SK-N-SH (cell line): Measurements from ENCODE around the gene ZEB2. TPM values are rescaled to one million over a fixed set of nuclear protein-coding genes. Genes with fewer than 3 reads are reported as not detected.

Source experiments
- CTCF ChIA-PET: fragments of 300-600, 350-600 bp; formaldehyde crosslinking; extraction: SDS; loops from one replicate; lab custom pipeline; 2021; lab: Yijun Ruan, JAX
- POLR2A ChIA-PET: fragments of 350-600 bp; sonication (Branson Sonifier 250); formaldehyde crosslinking; extraction: SDS; loops from one replicate; lab custom pipeline; 2020; ENCODE audit warnings: antibody characterized with exemption, inconsistent platforms; lab: Yijun Ruan, JAX
- DNase-seq: peaks from one replicate; pipeline ENCODE4 v3.0.0; 2012
- H2AFZ ChIP-seq: fragments of 200-600 bp; sonication (generic); 2 replicates; pipeline ENCODE4 v1.8.1; 2016; ENCODE audit warnings: antibody characterized with exemption, mild to moderate bottlenecking, low read depth
- H3F3A ChIP-seq: fragments of 200-600 bp; sonication (generic); replicated peaks from 2 replicates; pipeline ENCODE3; 2016; ENCODE audit warnings: antibody characterized with exemption, mild to moderate bottlenecking; ENCODE audit not compliant: insufficient read depth
- H3K27ac ChIP-seq, 2 experiments: fragments of 200-500 bp in 1 of 2; fragments of 200-600 bp in 1 of 2; sonication (Bioruptor generic) in 1 of 2; sonication (generic), shearing (Covaris generic) in 1 of 2; 2 replicates each; pipeline versions ENCODE4 v1.5.1 to v1.6.1; 2014 to 2016; ENCODE audit warnings: low read depth in 2 of 2, inconsistent platforms in 1 of 2, low read length in 1 of 2, mild to moderate bottlenecking in 1 of 2, mixed read lengths in 1 of 2
- H3K27me3 ChIP-seq: fragments of 200-600 bp; sonication (generic), shearing (Covaris generic); 2 replicates; pipeline ENCODE4 v1.6.1; 2016; ENCODE audit warnings: mixed run types; ENCODE audit not compliant: insufficient read depth
- H3K36me3 ChIP-seq, 2 experiments: fragments of 200-500 bp in 1 of 2; fragments of 200-600 bp in 1 of 2; sonication (Bioruptor generic) in 1 of 2; sonication (generic) in 1 of 2; replicated peaks in 1 of 2; 2 replicates each; pipeline versions ENCODE3 to v1.5.1; 2014 to 2016; ENCODE audit warnings: low read length in 1 of 2, mild to moderate bottlenecking in 1 of 2; ENCODE audit not compliant: insufficient read depth in 2 of 2, control insufficient read depth in 1 of 2
- H3K4me1 ChIP-seq, 2 experiments: fragments of 200-500 bp in 1 of 2; fragments of 200-600 bp in 1 of 2; sonication (Bioruptor generic) in 1 of 2; sonication (generic), shearing (Covaris generic) in 1 of 2; 2 replicates each; pipeline versions ENCODE4 v1.5.1 to v1.6.1; 2014 to 2016; ENCODE audit warnings: low read depth in 1 of 2, low read length in 1 of 2, mixed run types in 1 of 2; ENCODE audit not compliant: insufficient read depth in 2 of 2, control insufficient read depth in 1 of 2
- H3K4me2 ChIP-seq: fragments of 200-600 bp; sonication (generic), shearing (Covaris generic); 2 replicates; pipeline ENCODE4 v1.6.1; 2017; ENCODE audit warnings: mixed run types
- H3K4me3 ChIP-seq, 2 experiments: fragments of 200-500 bp in 1 of 2; fragments of 200-600 bp in 1 of 2; sonication (Bioruptor generic) in 1 of 2; sonication (generic), shearing (Covaris generic) in 1 of 2; 2 replicates each; pipeline versions ENCODE4 v1.5.1 to v1.8.1; 2014 to 2016; ENCODE audit warnings: low read depth in 2 of 2, inconsistent platforms in 1 of 2, low read length in 1 of 2, mild to moderate bottlenecking in 1 of 2, mixed read lengths in 1 of 2, moderate library complexity in 1 of 2
- H3K79me2 ChIP-seq: fragments of 200-600 bp; sonication (generic); 2 replicates; pipeline ENCODE4 v1.8.1; 2017; ENCODE audit warnings: mild to moderate bottlenecking; ENCODE audit not compliant: insufficient read depth
- H3K9ac ChIP-seq: fragments of 200-600 bp; sonication (generic); 2 replicates; pipeline ENCODE4 v1.6.1; 2017; ENCODE audit warnings: mixed run types
- H3K9me2 ChIP-seq: fragments of 200-600 bp; sonication (generic); 2 replicates; pipeline ENCODE4 v1.6.1; 2017; ENCODE audit warnings: mixed run types
- H3K9me3 ChIP-seq: fragments of 200-600 bp; sonication (generic); 2 replicates; pipeline ENCODE4 v1.6.1; 2017; ENCODE audit warnings: mixed run types, mild to moderate bottlenecking, moderate library complexity
- H4K20me1 ChIP-seq: fragments of 200-600 bp; sonication (generic); 2 replicates; pipeline ENCODE4 v1.6.1; 2017; ENCODE audit warnings: mild to moderate bottlenecking, mixed run types; ENCODE audit not compliant: insufficient read depth
- GABPA ChIP-seq: IDR thresholded peaks from 2 replicates; pipeline ENCODE4 v1.4.0; 2012; ENCODE audit warnings: low read depth, mild to moderate bottlenecking
- GATA2 ChIP-seq: sonication (generic); formaldehyde crosslinking; IDR thresholded peaks from 2 replicates; pipeline ENCODE4 v1.5.0; 2020; ENCODE audit warnings: mild to moderate bottlenecking, missing genetic modification reagents
- MAX ChIP-seq: IDR thresholded peaks from 2 replicates; pipeline ENCODE4 v1.4.0; 2012; ENCODE audit warnings: low read depth
- MXI1 ChIP-seq: IDR thresholded peaks from 2 replicates; pipeline ENCODE4 v1.6.1; 2012; ENCODE audit warnings: mild to moderate bottlenecking, low read depth, low read length, improper control_type of control experiment
- NRF1 ChIP-seq: IDR thresholded peaks from 2 replicates; pipeline ENCODE4 v1.6.1; 2012; ENCODE audit warnings: low read depth, mild to moderate bottlenecking, low read length
- PBX3 ChIP-seq: IDR thresholded peaks from 2 replicates; pipeline ENCODE4; 2012
- POLR2AphosphoS5 ChIP-seq: IDR thresholded peaks from 2 replicates; pipeline ENCODE4 v1.6.1; 2012; ENCODE audit warnings: low read depth, low read length
- REST ChIP-seq: IDR thresholded peaks from 2 replicates; pipeline ENCODE4 v1.6.1; 2012; ENCODE audit warnings: mild to moderate bottlenecking, low read depth, low read length, moderate library complexity
- USF1 ChIP-seq: IDR thresholded peaks from 2 replicates; pipeline ENCODE4 v1.4.0; 2012; ENCODE audit warnings: low read depth, borderline replicate concordance
- WGBS: methylation state at CpG from one replicate; pipeline ENCODE4 v1.1.6; 2017; ENCODE audit warnings: low lambda C conversion rate; 5-methylcytosine and 5-hydroxymethylcytosine counted together
- polyA plus RNA-seq, 3 experiments: library from polyadenylated mRNA; depleted of rRNA; stranded (reverse); fragments of >200 nt; gene quantifications; 2 replicates each; pipeline ENCODE4 v1.2.3, GENCODE V29; 2012

Gene ZEB2
- polyA plus RNA-seq, 1 of the 3 experiments (the other 2 are of a cell fraction): 16.3 TPM

GRCh38 chr2:144524118-144525009, 4.4 kb upstream of the ZEB2 start:
- Histone ChIP-seq H3K4me1 (peaks cover 15 to 17% of the 10 kb centered on the region in 2 experiments; a peak in 3 of 4 replicates), H2AFZ (peak overlapping the region; percentile 97), H3K9me2 (no peaks in the 10 kb centered on the region), H3K4me2 (peak overlapping the region; percentile 92), H3K9ac (peak overlapping the region; percentile 66), H3K27me3 (no peaks in the 10 kb centered on the region), H3K79me2 (peaks cover 4% of the 10 kb centered on the region), H3K36me3 (no peaks in the 10 kb centered on the region), H3K27ac (peak overlapping the region; percentile 77 to 87), H3K9me3 (no peaks in the 10 kb centered on the region), H3K4me3 (peak overlapping the region; percentile 67 to 70), H3F3A (peaks cover 22% of the 10 kb centered on the region), H4K20me1 (no peaks in the 10 kb centered on the region)
- ChIA-PET CTCF (interaction anchor here (0.6 to 1.2 kb wide), 3 partner anchors 58 to 798 kb away, joined by 3 read pairs; no protein-coding TSS in a partner anchor), POLR2A (interaction anchor here (0.6 to 1.2 kb wide), 4 partner anchors 165 to 1228 kb away, joined by 3 to 5 read pairs (median 4); no protein-coding TSS in a partner anchor)
- DNase-seq: peak; percentile 88
- WGBS: 8% methylated on average over 47 of the region's 58 CpGs
- TF ChIP-seq GATA2 (CRISPR knock-in tag) (no peak), MXI1 (peak; percentile 2; the same call in 1 of the 2 replicates), PBX3 (no peak), GABPA (no peak), MAX (peak; percentile 14; the same call in 1 of the 2 replicates), USF1 (peak; percentile 63; the same call in 1 of the 2 replicates), NRF1 (0 out of 2 replicates have a peak, but pooled peaks have one; percentile 28), POLR2AphosphoS5 (peak; percentile 14; the same call in 1 of the 2 replicates), REST (no peak)
